ENCODE results near the gene TBX6. TPM values are rescaled to one million over a fixed set of nuclear protein-coding genes. Genes with fewer than 3 reads are reported as not detected.

Gene TBX6
- total RNA-seq, 1 experiment from 2014 or later = not detected

Other genes starting within 250 kb of the TBX6 start
- 52.8 and 58.4 TPM in 2 replicates for gene CDIPT, start 228.7 kb downstream of the TBX6 start, total RNA-seq (2014; rRNA removed; shearing (Covaris generic))
- gene SEZ6L2, start 192.4 kb downstream of the TBX6 start, total RNA-seq (2014; rRNA removed; shearing (Covaris generic)) = 6.8 and 10.0 TPM in 2 replicates
- 3.6 and 6.9 TPM in 2 replicates for gene ASPHD1, start 191.4 kb downstream of the TBX6 start, total RNA-seq (2014; rRNA removed; shearing (Covaris generic))
- 3.3 and 7.4 TPM in 2 replicates for gene KCTD13, start 165.7 kb downstream of the TBX6 start, total RNA-seq (2014; rRNA removed; shearing (Covaris generic))
- 60.8 and 85.4 TPM in 2 replicates for gene TMEM219, start 129.8 kb downstream of the TBX6 start, total RNA-seq (2014; rRNA removed; shearing (Covaris generic))
- 11.6 and 17.2 TPM in 2 replicates for gene TAOK2, start 118.1 kb downstream of the TBX6 start, total RNA-seq (2014; rRNA removed; shearing (Covaris generic))
- gene HIRIP3, start 96.3 kb downstream of the TBX6 start, total RNA-seq (2014; rRNA removed; shearing (Covaris generic)) = 18.2 and 24.8 TPM in 2 replicates
- gene INO80E, start 95.7 kb downstream of the TBX6 start, total RNA-seq (2014; rRNA removed; shearing (Covaris generic)) = 85.3 and 87.1 TPM in 2 replicates
- gene DOC2A, start 80.9 kb downstream of the TBX6 start, total RNA-seq (2014; rRNA removed; shearing (Covaris generic)) = 0.12 TPM in 1 of 2 replicates, not detected in the other
- not detected in 2 replicates for gene C16orf92, start 68.7 kb downstream of the TBX6 start, total RNA-seq (2014; rRNA removed; shearing (Covaris generic))
- 0.04 TPM in 1 of 2 replicates, not detected in the other for gene TLCD3B, start 60.7 kb downstream of the TBX6 start, total RNA-seq (2014; rRNA removed; shearing (Covaris generic))
- 1,896 and 1,920 TPM in 2 replicates for gene ALDOA, start 26.2 kb downstream of the TBX6 start, total RNA-seq (2014; rRNA removed; shearing (Covaris generic))
- gene PPP4C, start 15.9 kb downstream of the TBX6 start, total RNA-seq (2014; rRNA removed; shearing (Covaris generic)) = 117 and 139 TPM in 2 replicates
- 4.1 and 6.7 TPM in 2 replicates for gene YPEL3, start 4.3 kb upstream of the TBX6 start, total RNA-seq (2014; rRNA removed; shearing (Covaris generic))
- gene GDPD3, start 21.6 kb upstream of the TBX6 start, total RNA-seq (2014; rRNA removed; shearing (Covaris generic)) = not detected in 2 replicates
- 18.3 and 26.6 TPM in 2 replicates for gene MAPK3, start 31.3 kb upstream of the TBX6 start, total RNA-seq (2014; rRNA removed; shearing (Covaris generic))
- gene CORO1A, start 91.7 kb upstream of the TBX6 start, total RNA-seq (2014; rRNA removed; shearing (Covaris generic)) = 7.3 and 7.9 TPM in 2 replicates
- gene BOLA2B, start 101.7 kb upstream of the TBX6 start, total RNA-seq (2014; rRNA removed; shearing (Covaris generic)) = 177 and 278 TPM in 2 replicates
- 24.7 and 61.0 TPM in 2 replicates for gene SLX1A, start 102.0 kb upstream of the TBX6 start, total RNA-seq (2014; rRNA removed; shearing (Covaris generic))
- 2.3 and 4.0 TPM in 2 replicates for gene SULT1A3, start 107.3 kb upstream of the TBX6 start, total RNA-seq (2014; rRNA removed; shearing (Covaris generic))
- 0.43 and 0.46 TPM in 2 replicates for gene NPIPB13, start 156.6 kb upstream of the TBX6 start, total RNA-seq (2014; rRNA removed; shearing (Covaris generic))